Measurements from ENCODE around the gene HMCN2. TPM values are rescaled to one million over a fixed set of nuclear protein-coding genes. Genes with fewer than 3 reads are reported as not detected.
"Not testable (repeated sequence)": the region's sequence is repeated elsewhere in the genome, so short reads cannot be mapped to it uniquely, and the experiment has no call there.

The HMCN2 gene
- total RNA-seq, 1 donor from 2014 or later = 1.6 TPM

GRCh38 chr9:130266236-130267098 is 907 bp downstream of the HMCN2 start:
- ATAC-seq = no peak

GRCh38 chr9:130267930-130268329 is 2.4 kb downstream of the HMCN2 start:
- ATAC-seq = no peak

GRCh38 chr9:130268521-130269211 is 3.1 kb downstream of the HMCN2 start:
- no peak for ATAC-seq

GRCh38 chr9:130271473-130271872 is 5.9 kb downstream of the HMCN2 start:
- no peak for ATAC-seq

- ATAC-seq = no peak
Observed at GRCh38 chr9:130275156-130275555, 9.6 kb downstream of the HMCN2 start.

- ATAC-seq = no peak
Observed at GRCh38 chr9:130276121-130276520, 10.6 kb downstream of the HMCN2 start.

GRCh38 chr9:130276955-130277354 is 11.4 kb downstream of the HMCN2 start:
- ATAC-seq = no peak

- not testable (repeated sequence) for ATAC-seq
Observed at GRCh38 chr9:130277525-130277924, 12.0 kb downstream of the HMCN2 start.

GRCh38 chr9:130283539-130284248 is 18.1 kb downstream of the HMCN2 start:
- ATAC-seq = no peak

- ATAC-seq = no peak
Observed at GRCh38 chr9:130284249-130284625, 18.7 kb downstream of the HMCN2 start.

GRCh38 chr9:130284690-130285089 is 19.1 kb downstream of the HMCN2 start:
- no peak for ATAC-seq

GRCh38 chr9:130285271-130285670 is 19.7 kb downstream of the HMCN2 start:
- no peak for ATAC-seq

GRCh38 chr9:130286072-130286770 is 20.7 kb downstream of the HMCN2 start:
- ATAC-seq = peak; percentile 10

- peak; percentile 16 for ATAC-seq
Observed at GRCh38 chr9:130286781-130287428, 21.3 kb downstream of the HMCN2 start.

GRCh38 chr9:130287736-130288135 is 22.2 kb downstream of the HMCN2 start:
- no peak for ATAC-seq

GRCh38 chr9:130288393-130288792 is 22.8 kb downstream of the HMCN2 start:
- ATAC-seq = no peak

- peak; percentile 18 for ATAC-seq
Observed at GRCh38 chr9:130288926-130289690, 23.5 kb downstream of the HMCN2 start.

GRCh38 chr9:130289711-130290241 is 24.2 kb downstream of the HMCN2 start:
- no peak for ATAC-seq

GRCh38 chr9:130290291-130291181 is 25.0 kb downstream of the HMCN2 start:
- no peak for ATAC-seq

- no peak for ATAC-seq
Observed at GRCh38 chr9:130291474-130291873, 25.9 kb downstream of the HMCN2 start.

All from esophagus mucosa (tissue), 1 donor.